T-helper 2 cell treated with Interferon-gamma antibody and Interleukin-4, amounts not matched to agents 5 μg/mL and 100 μg/mL, for 36 hours (primary cell): ENCODE measurements around the gene KCNMB2.

ENCODE experiments used
- DNase-seq: peaks from one replicate; pipeline ENCODE4 v3.0.0; 2021; ENCODE audit warnings: low spot score
- H3K27ac Mint-ChIP-seq: one replicate; pipeline ENCODE4 v1.8.0; 2021; ENCODE audit warnings: mild to moderate bottlenecking, mixed read lengths
- H3K27me3 Mint-ChIP-seq: one replicate; pipeline ENCODE4 v1.8.0; 2021; ENCODE audit warnings: low read depth, mixed read lengths
- H3K36me3 Mint-ChIP-seq: one replicate; pipeline ENCODE4 v1.8.0; 2021; ENCODE audit warnings: low read depth, mixed read lengths
- H3K4me1 Mint-ChIP-seq: one replicate; pipeline ENCODE4 v1.8.0; 2021; ENCODE audit warnings: low read depth, mixed read lengths
- H3K4me3 Mint-ChIP-seq: one replicate; pipeline ENCODE4 v1.8.0; 2022; ENCODE audit warnings: mild to moderate bottlenecking, moderate library complexity, mixed read lengths
- H3K9me3 Mint-ChIP-seq: one replicate; pipeline ENCODE4 v1.8.0; 2021; ENCODE audit warnings: mixed read lengths

Gene KCNMB2

GRCh38 chr3:178665747-178666146 is 129.5 kb downstream of the KCNMB2 start:
- no peak overlapping the region for H3K27ac Mint-ChIP-seq
- peaks cover 3% of the 10 kb centered on the region for H3K4me1 Mint-ChIP-seq
- DNase-seq: no peak
- H3K36me3 Mint-ChIP-seq: no peaks in the 10 kb centered on the region
- H3K9me3 Mint-ChIP-seq: no peaks in the 10 kb centered on the region
- no peak overlapping the region for H3K4me3 Mint-ChIP-seq
- no peaks in the 10 kb centered on the region for H3K27me3 Mint-ChIP-seq

- H3K36me3 Mint-ChIP-seq: no peaks in the 10 kb centered on the region
- no peak for DNase-seq
- no peak overlapping the region for H3K27ac Mint-ChIP-seq
- H3K4me3 Mint-ChIP-seq: no peak overlapping the region
- no peaks in the 10 kb centered on the region for H3K27me3 Mint-ChIP-seq
- peaks cover 3% of the 10 kb centered on the region for H3K4me1 Mint-ChIP-seq
- H3K9me3 Mint-ChIP-seq: no peaks in the 10 kb centered on the region
Observed at GRCh38 chr3:178669022-178669601, 132.9 kb downstream of the KCNMB2 start.

GRCh38 chr3:178669758-178670157 is 133.5 kb downstream of the KCNMB2 start:
- Mint-ChIP-seq H3K27ac (no peak overlapping the region), H3K36me3 (no peaks in the 10 kb centered on the region), H3K4me1 (peaks cover 3% of the 10 kb centered on the region), H3K9me3 (no peaks in the 10 kb centered on the region), H3K4me3 (no peak overlapping the region), H3K27me3 (no peaks in the 10 kb centered on the region)
- no peak for DNase-seq

- H3K36me3 Mint-ChIP-seq: no peaks in the 10 kb centered on the region
- no peak overlapping the region for H3K4me3 Mint-ChIP-seq
- H3K27ac Mint-ChIP-seq: no peak overlapping the region
- no peak for DNase-seq
- H3K4me1 Mint-ChIP-seq: peaks cover 3% of the 10 kb centered on the region
- no peaks in the 10 kb centered on the region for H3K27me3 Mint-ChIP-seq
- H3K9me3 Mint-ChIP-seq: no peaks in the 10 kb centered on the region
Observed at GRCh38 chr3:178671377-178671776, 135.1 kb downstream of the KCNMB2 start.

- Mint-ChIP-seq H3K4me3 (no peak overlapping the region), H3K36me3 (no peaks in the 10 kb centered on the region), H3K27me3 (no peaks in the 10 kb centered on the region), H3K4me1 (peaks cover 3% of the 10 kb centered on the region), H3K27ac (no peak overlapping the region), H3K9me3 (no peaks in the 10 kb centered on the region)
- no peak for DNase-seq
Observed at GRCh38 chr3:178671791-178672190, 135.6 kb downstream of the KCNMB2 start.

- no peak overlapping the region for H3K27ac Mint-ChIP-seq
- no peak overlapping the region for H3K4me3 Mint-ChIP-seq
- H3K4me1 Mint-ChIP-seq: peaks cover 3% of the 10 kb centered on the region
- no peak for DNase-seq
- H3K27me3 Mint-ChIP-seq: no peaks in the 10 kb centered on the region
- no peaks in the 10 kb centered on the region for H3K36me3 Mint-ChIP-seq
- no peaks in the 10 kb centered on the region for H3K9me3 Mint-ChIP-seq
Observed at GRCh38 chr3:178672275-178672674, 136.0 kb downstream of the KCNMB2 start.

- no peaks in the 10 kb centered on the region for H3K9me3 Mint-ChIP-seq
- H3K36me3 Mint-ChIP-seq: no peaks in the 10 kb centered on the region
- H3K4me3 Mint-ChIP-seq: no peak overlapping the region
- H3K4me1 Mint-ChIP-seq: peaks cover 3% of the 10 kb centered on the region
- no peak for DNase-seq
- H3K27me3 Mint-ChIP-seq: no peaks in the 10 kb centered on the region
- H3K27ac Mint-ChIP-seq: no peak overlapping the region
Observed at GRCh38 chr3:178673529-178673928, 137.3 kb downstream of the KCNMB2 start.

GRCh38 chr3:178676077-178676476 is 139.8 kb downstream of the KCNMB2 start:
- no peak overlapping the region for H3K4me3 Mint-ChIP-seq
- H3K9me3 Mint-ChIP-seq: no peaks in the 10 kb centered on the region
- no peaks in the 10 kb centered on the region for H3K36me3 Mint-ChIP-seq
- no peak for DNase-seq
- H3K27ac Mint-ChIP-seq: no peak overlapping the region
- no peaks in the 10 kb centered on the region for H3K27me3 Mint-ChIP-seq
- no peaks in the 10 kb centered on the region for H3K4me1 Mint-ChIP-seq

GRCh38 chr3:178676942-178677790 is 140.9 kb downstream of the KCNMB2 start:
- Mint-ChIP-seq H3K9me3 (no peaks in the 10 kb centered on the region), H3K27me3 (no peaks in the 10 kb centered on the region), H3K4me1 (no peaks in the 10 kb centered on the region), H3K4me3 (no peak overlapping the region), H3K36me3 (no peaks in the 10 kb centered on the region), H3K27ac (no peak overlapping the region)
- DNase-seq: no peak

- DNase-seq: no peak
- Mint-ChIP-seq H3K36me3 (no peaks in the 10 kb centered on the region), H3K4me3 (no peak overlapping the region), H3K27ac (no peak overlapping the region), H3K4me1 (no peaks in the 10 kb centered on the region), H3K27me3 (no peaks in the 10 kb centered on the region), H3K9me3 (peaks cover 4% of the 10 kb centered on the region)
Observed at GRCh38 chr3:178677961-178678360, 141.7 kb downstream of the KCNMB2 start.

GRCh38 chr3:178680037-178680436 is 143.8 kb downstream of the KCNMB2 start:
- H3K4me3 Mint-ChIP-seq: no peak overlapping the region
- no peaks in the 10 kb centered on the region for H3K4me1 Mint-ChIP-seq
- DNase-seq: no peak
- no peaks in the 10 kb centered on the region for H3K27me3 Mint-ChIP-seq
- H3K27ac Mint-ChIP-seq: no peak overlapping the region
- peaks cover 8% of the 10 kb centered on the region for H3K9me3 Mint-ChIP-seq
- H3K36me3 Mint-ChIP-seq: no peaks in the 10 kb centered on the region

- H3K27ac Mint-ChIP-seq: no peak overlapping the region
- H3K36me3 Mint-ChIP-seq: no peaks in the 10 kb centered on the region
- DNase-seq: no peak
- no peak overlapping the region for H3K4me3 Mint-ChIP-seq
- peaks cover 8% of the 10 kb centered on the region for H3K9me3 Mint-ChIP-seq
- no peaks in the 10 kb centered on the region for H3K27me3 Mint-ChIP-seq
- H3K4me1 Mint-ChIP-seq: no peaks in the 10 kb centered on the region
Observed at GRCh38 chr3:178680489-178680888, 144.3 kb downstream of the KCNMB2 start.

GRCh38 chr3:178684881-178685590 is 148.8 kb downstream of the KCNMB2 start:
- H3K36me3 Mint-ChIP-seq: no peaks in the 10 kb centered on the region
- no peak overlapping the region for H3K4me3 Mint-ChIP-seq
- no peaks in the 10 kb centered on the region for H3K4me1 Mint-ChIP-seq
- DNase-seq: no peak
- no peak overlapping the region for H3K27ac Mint-ChIP-seq
- H3K27me3 Mint-ChIP-seq: no peaks in the 10 kb centered on the region
- peaks cover 8% of the 10 kb centered on the region for H3K9me3 Mint-ChIP-seq

- no peak overlapping the region for H3K4me3 Mint-ChIP-seq
- peaks cover 8% of the 10 kb centered on the region for H3K9me3 Mint-ChIP-seq
- no peaks in the 10 kb centered on the region for H3K36me3 Mint-ChIP-seq
- H3K27me3 Mint-ChIP-seq: no peaks in the 10 kb centered on the region
- no peak for DNase-seq
- no peaks in the 10 kb centered on the region for H3K4me1 Mint-ChIP-seq
- H3K27ac Mint-ChIP-seq: no peak overlapping the region
Observed at GRCh38 chr3:178685591-178685906, 149.3 kb downstream of the KCNMB2 start.
